22Rv1 (cell line): ENCODE data around the gene APOBEC2.
A peak's percentile ranks its signal among the peaks of the same experiment; 100 is the strongest.

Experiments
- H3K27ac ChIP-seq: fragments of 450-650 bp; 2 replicates; pipeline ENCODE4 v1.5.1; 2017
- CTCF ChIP-seq: fragments of 450-650 bp; IDR thresholded peaks from 2 replicates; pipeline ENCODE4 v1.5.1; 2017; ENCODE audit warnings: mild to moderate bottlenecking
- ZFX ChIP-seq: fragments of 450-650 bp; IDR thresholded peaks from 2 replicates; pipeline ENCODE4 v1.6.1; 2017; ENCODE audit warnings: antibody characterized with exemption, borderline replicate concordance

The APOBEC2 gene

GRCh38 chr6:41075651-41076626 is 22.9 kb downstream of the APOBEC2 start:
- no peak for TF ChIP-seq ZFX
- peak overlapping the region; percentile 99 for H3K27ac ChIP-seq

- no peak for TF ChIP-seq ZFX
- TF ChIP-seq CTCF = no peak
- H3K27ac ChIP-seq = no peak overlapping the region
Observed at GRCh38 chr6:41077536-41077935, 24.5 kb downstream of the APOBEC2 start.

- no peak overlapping the region for H3K27ac ChIP-seq
- TF ChIP-seq CTCF (no peak), ZFX (no peak)
Observed at GRCh38 chr6:41078101-41078500, 25.1 kb downstream of the APOBEC2 start.

GRCh38 chr6:41079080-41079479 is 26.1 kb downstream of the APOBEC2 start:
- no peak overlapping the region for H3K27ac ChIP-seq
- TF ChIP-seq ZFX (no peak), CTCF (no peak)

- TF ChIP-seq CTCF (no peak), ZFX (no peak)
- no peak overlapping the region for H3K27ac ChIP-seq
Observed at GRCh38 chr6:41080621-41081020, 27.6 kb downstream of the APOBEC2 start.

GRCh38 chr6:41083072-41083471 is 30.1 kb downstream of the APOBEC2 start:
- no peak overlapping the region for H3K27ac ChIP-seq
- TF ChIP-seq ZFX = no peak
- TF ChIP-seq CTCF = no peak

- no peak overlapping the region for H3K27ac ChIP-seq
- no peak for TF ChIP-seq CTCF
- no peak for TF ChIP-seq ZFX
Observed at GRCh38 chr6:41085182-41085581, 32.2 kb downstream of the APOBEC2 start.

GRCh38 chr6:41088451-41088850 is 35.4 kb downstream of the APOBEC2 start:
- H3K27ac ChIP-seq = no peak overlapping the region
- no peak for TF ChIP-seq CTCF
- TF ChIP-seq ZFX = no peak
